ENCODE measurements around the gene OR6P1.

DNA sequence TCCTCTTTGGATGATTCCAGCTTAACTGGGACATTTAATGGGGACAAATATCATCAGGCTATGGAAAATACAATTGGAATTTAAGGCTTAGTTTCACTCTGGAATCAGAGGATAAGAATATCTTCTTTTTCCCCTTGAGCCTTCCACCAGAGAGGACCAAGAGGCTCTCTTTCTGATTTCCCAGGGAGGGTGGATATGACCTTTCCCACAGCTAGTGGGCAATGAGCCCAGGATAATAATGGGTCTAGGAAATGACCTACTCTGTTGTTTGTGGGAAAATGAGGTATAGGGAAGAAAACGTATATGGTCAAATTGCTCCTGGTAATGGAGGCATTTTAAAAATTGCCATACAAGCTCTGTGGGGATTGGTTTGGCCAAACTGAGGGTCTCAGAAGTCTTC lies 18.1 kb downstream of the OR6P1 start:
- TF ChIP-seq, protein P1, sequence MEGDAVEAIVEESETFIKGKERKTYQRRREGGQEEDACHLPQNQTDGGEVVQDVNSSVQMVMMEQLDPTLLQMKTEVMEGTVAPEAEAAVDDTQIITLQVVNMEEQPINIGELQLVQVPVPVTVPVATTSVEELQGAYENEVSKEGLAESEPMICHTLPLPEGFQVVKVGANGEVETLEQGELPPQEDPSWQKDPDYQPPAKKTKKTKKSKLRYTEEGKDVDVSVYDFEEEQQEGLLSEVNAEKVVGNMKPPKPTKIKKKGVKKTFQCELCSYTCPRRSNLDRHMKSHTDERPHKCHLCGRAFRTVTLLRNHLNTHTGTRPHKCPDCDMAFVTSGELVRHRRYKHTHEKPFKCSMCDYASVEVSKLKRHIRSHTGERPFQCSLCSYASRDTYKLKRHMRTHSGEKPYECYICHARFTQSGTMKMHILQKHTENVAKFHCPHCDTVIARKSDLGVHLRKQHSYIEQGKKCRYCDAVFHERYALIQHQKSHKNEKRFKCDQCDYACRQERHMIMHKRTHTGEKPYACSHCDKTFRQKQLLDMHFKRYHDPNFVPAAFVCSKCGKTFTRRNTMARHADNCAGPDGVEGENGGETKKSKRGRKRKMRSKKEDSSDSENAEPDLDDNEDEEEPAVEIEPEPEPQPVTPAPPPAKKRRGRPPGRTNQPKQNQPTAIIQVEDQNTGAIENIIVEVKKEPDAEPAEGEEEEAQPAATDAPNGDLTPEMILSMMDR (conservative IDR thresholded peaks at IDR 0.05; ENCODE audit: low read depth, low read length): no peak
- TF ChIP-seq EZH2 (IDR thresholded peaks at IDR 0.05; ENCODE audit: low read length, unreplicated experiment): no peak

All from PC-3 (cell line).